K562 (cell line): ENCODE data around the gene SEC23A. TPM values are rescaled to one million over a fixed set of nuclear protein-coding genes. Genes with fewer than 3 reads are reported as not detected.

Source experiments
- ATF7 ChIP-seq: fragments of 450-650 bp; IDR thresholded peaks from 2 replicates; pipeline ENCODE4 v1.7.1; 2014; ENCODE audit warnings: mild to moderate bottlenecking, moderate library complexity
- CREB1 ChIP-seq, 2 experiments: sonication (generic) in 1 of 2; formaldehyde crosslinking in 1 of 2; IDR thresholded peaks; 2 replicates each; pipeline versions ENCODE4 v1.6.1 to v1.8.0; 2012 to 2022; ENCODE audit warnings: inconsistent platforms in 1 of 2, mild to moderate bottlenecking in 1 of 2, missing genetic modification reagents in 1 of 2, moderate library complexity in 1 of 2
- E2F6 ChIP-seq, 2 experiments: IDR thresholded peaks; 2 replicates each; pipeline ENCODE4 v1.6.1; 2011; ENCODE audit warnings: borderline replicate concordance in 1 of 2, control low read depth in 1 of 2, low read depth in 1 of 2, low read length in 1 of 2, mild to moderate bottlenecking in 1 of 2, mixed read lengths in 1 of 2, moderate library complexity in 1 of 2; ENCODE audit not compliant: insufficient read depth in 1 of 2, insufficient read length in 1 of 2, poor library complexity in 1 of 2, severe bottlenecking in 1 of 2; ENCODE audit errors: extremely low read depth in 1 of 2
- NCOA1 ChIP-seq: fragments of 450-650 bp; IDR thresholded peaks from 2 replicates; pipeline ENCODE4 v1.6.1; 2016; ENCODE audit warnings: low read depth
- POLR2G ChIP-seq: fragments of 200-400 bp; formaldehyde crosslinking; IDR thresholded peaks from 2 replicates; pipeline ENCODE4 v1.6.1; 2017; ENCODE audit warnings: low read depth, mild to moderate bottlenecking, antibody characterized with exemption, low read length, moderate library complexity
- PRDM10 ChIP-seq: fragments of 450-650 bp; IDR thresholded peaks from 2 replicates; pipeline ENCODE4 v1.6.1; 2018; ENCODE audit not compliant: partially characterized antibody
- RBBP5 ChIP-seq: fragments of 200-600 bp; sonication (generic); IDR thresholded peaks from 2 replicates; pipeline ENCODE4 v1.6.1; 2012; ENCODE audit warnings: borderline replicate concordance, mild to moderate bottlenecking, low read length, control low read depth, inconsistent platforms; ENCODE audit not compliant: insufficient read depth, poor library complexity, severe bottlenecking
- RREB1 ChIP-seq: fragments of 250-450 bp; sonication (Bioruptor Pico); IDR thresholded peaks from 2 replicates; pipeline ENCODE4 v1.4.0; 2020
- SRSF7 ChIP-seq: fragments of 200-400 bp; formaldehyde crosslinking; optimal IDR thresholded peaks from 2 replicates; pipeline ENCODE3; 2017; ENCODE audit warnings: mild to moderate bottlenecking, low read depth, low read length
- ZBTB7A ChIP-seq: IDR thresholded peaks from 2 replicates; pipeline ENCODE4 v1.6.1; 2011; ENCODE audit warnings: low read depth, mild to moderate bottlenecking, low read length, moderate library complexity, borderline replicate concordance; ENCODE audit not compliant: control insufficient read depth
- ZEB2 ChIP-seq: fragments of 450-650 bp; IDR thresholded peaks from 2 replicates; pipeline ENCODE4 v1.6.1; 2016
- polyA plus RNA-seq, 8 experiments: library from polyadenylated mRNA; depleted of rRNA in 4 of 8; stranded (reverse) in 5 of 8; unstranded in 3 of 8; fragments of >200 nt; fragmentation: Nextera tagmentation in 2 of 8; fragmentation: Illumina TruSeq in 1 of 8; extraction: Ambion mirVana in 2 of 8; extraction: Trizol in 1 of 8; gene quantifications; 2 replicates each; pipeline versions ENCODE4 v1.2.1 to v1.2.3, GENCODE V29; 2011 to 2014; ENCODE audit warnings: inconsistent platforms in 1 of 8, missing spikeins in 1 of 8
- total RNA-seq, 7 experiments: library from RNA; depleted of rRNA in 6 of 7; stranded (reverse); fragments of >200 nt in 6 of 7; fragmentation: Illumina TruSeq in 2 of 7; extraction: Trizol in 2 of 7; gene quantifications; 2 replicates each; pipeline versions ENCODE4 v1.2.1 to v1.2.3, GENCODE V29; 2011 to 2021; ENCODE audit warnings: low replicate concordance in 1 of 7
- TF ChIP-seq, protein P1 (sequence below), 2 experiments: fragments of 200-800 bp in 1 of 2; sonication (Bioruptor generic) in 1 of 2; sonication (generic) in 1 of 2; formaldehyde crosslinking in 1 of 2; IDR thresholded peaks in 1 of 2; conservative IDR thresholded peaks in 1 of 2; 2 replicates each; pipeline versions ENCODE4 v1.5.0 to v1.6.1; 2016 to 2020; ENCODE audit warnings: missing compliant biosample characterization in 1 of 2, missing genetic modification characterization in 1 of 2, missing genetic modification reagents in 1 of 2

Gene SEC23A
- total and polyA plus RNA-seq, 9 of the 15 experiments (the other 6 are each of a cell fraction or from before 2014, with no cell fraction given): 5.5 to 47.0 (median 14.5) TPM

- TF ChIP-seq PRDM10: peak; percentile 41
- no peak for TF ChIP-seq SRSF7
- TF ChIP-seq, protein P1, sequence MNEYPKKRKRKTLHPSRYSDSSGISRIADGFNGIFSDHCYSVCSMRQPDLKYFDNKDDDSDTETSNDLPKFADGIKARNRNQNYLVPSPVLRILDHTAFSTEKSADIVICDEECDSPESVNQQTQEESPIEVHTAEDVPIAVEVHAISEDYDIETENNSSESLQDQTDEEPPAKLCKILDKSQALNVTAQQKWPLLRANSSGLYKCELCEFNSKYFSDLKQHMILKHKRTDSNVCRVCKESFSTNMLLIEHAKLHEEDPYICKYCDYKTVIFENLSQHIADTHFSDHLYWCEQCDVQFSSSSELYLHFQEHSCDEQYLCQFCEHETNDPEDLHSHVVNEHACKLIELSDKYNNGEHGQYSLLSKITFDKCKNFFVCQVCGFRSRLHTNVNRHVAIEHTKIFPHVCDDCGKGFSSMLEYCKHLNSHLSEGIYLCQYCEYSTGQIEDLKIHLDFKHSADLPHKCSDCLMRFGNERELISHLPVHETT (CRISPR knock-in tag; conservative IDR thresholded peaks at IDR 0.05 in 1 of 2, IDR thresholded peaks at IDR 0.05 in 1 of 2): no peak
- TF ChIP-seq RREB1: no peak
- peak in 1 of 2 experiments; percentile 13 for TF ChIP-seq E2F6 (IDR thresholded peaks at IDR 0.05; ENCODE audit: borderline replicate concordance in 1 of 2, extremely low read depth in 1 of 2, insufficient read depth in 1 of 2, insufficient read length in 1 of 2, low read depth in 1 of 2, low read length in 1 of 2, poor library complexity in 1 of 2, severe bottlenecking in 1 of 2)
- peak; percentile 50; the same call in 1 of the 2 replicates for TF ChIP-seq ZEB2
- no peak for TF ChIP-seq CREB1 (IDR thresholded peaks at IDR 0.05)
- TF ChIP-seq CREB1 (CRISPR knock-in tag; IDR thresholded peaks at IDR 0.05): no peak
- peak; percentile 76 for TF ChIP-seq POLR2G
- TF ChIP-seq NCOA1: no peak
- peak; percentile 22 for TF ChIP-seq ATF7
- TF ChIP-seq RBBP5: peak; percentile 69
- no peak for TF ChIP-seq ZBTB7A
Observed at GRCh38 chr14:39114073-39114838, 11.2 kb upstream of the SEC23A start, which contains the start of gene GEMIN2 (continued).
